T-cell (primary cell): ENCODE measurements around the gene CA5A. TPM values are rescaled to one million over a fixed set of nuclear protein-coding genes. Genes with fewer than 3 reads are reported as not detected.

Source experiments
- ATAC-seq, 4 experiments: fragments of 200-7000 bp in 3 of 4; fragments of 150-1000 bp in 1 of 4; cut with Tn5 transposase; replicated peaks in 1 of 4; 1 replicate in 3 of 4; 2 replicates in 1 of 4; pipeline ENCODE4 v1.10.0; 2021; ENCODE audit warnings: moderate library complexity in 3 of 4, mild to moderate bottlenecking in 2 of 4, moderate number of reproducible peaks in 1 of 4
- CTCF ChIA-PET, 2 donors: fragments of 300-600 bp; sonication (Branson Sonifier 250); formaldehyde crosslinking; loops; one replicate each; lab custom pipeline; 2022; ENCODE audit warnings: antibody characterized with exemption in 2 of 2; lab: Charles Lee
- POLR2A ChIA-PET, 2 donors: fragments of 300-600 bp; sonication (Branson Sonifier 250); formaldehyde crosslinking; loops; one replicate each; lab custom pipeline; 2022; ENCODE audit warnings: antibody characterized with exemption in 2 of 2; lab: Charles Lee
- DNase-seq, 35 experiments: peaks; one replicate each; pipeline versions ENCODE4 v3.0.0 to v3.0.0-alpha.2; 2013 to 2023
- H3K27ac ChIP-seq: one replicate; pipeline ENCODE4 v1.5.1; 2013; ENCODE audit warnings: low read length
- H3K27me3 ChIP-seq, 2 experiments: replicated peaks in 1 of 2; 1 replicate in 1 of 2; 2 replicates in 1 of 2; pipeline versions ENCODE4 v1.6.1 to v1.7.0; 2013; ENCODE audit warnings: low read length in 1 of 2, mixed read lengths in 1 of 2; ENCODE audit not compliant: control insufficient read depth in 2 of 2, insufficient read depth in 2 of 2; ENCODE audit errors: extremely low read depth in 1 of 2
- H3K36me3 ChIP-seq, 2 donors: 1 replicate in 1 of 2; 2 replicates in 1 of 2; pipeline versions ENCODE4 v1.6.1 to v1.7.0; 2013; ENCODE audit warnings: low read length in 1 of 2; ENCODE audit not compliant: control insufficient read depth in 2 of 2, insufficient read depth in 1 of 2; ENCODE audit errors: extremely low read depth in 1 of 2
- H3K4me1 ChIP-seq, 2 experiments: 1 replicate in 1 of 2; 2 replicates in 1 of 2; pipeline versions ENCODE4 v1.6.1 to v1.7.0; 2013; ENCODE audit warnings: low read length in 2 of 2, mixed read lengths in 1 of 2; ENCODE audit not compliant: insufficient read depth in 2 of 2, control insufficient read depth in 1 of 2; ENCODE audit errors: extremely low read depth in 1 of 2
- H3K4me3 ChIP-seq, 2 donors: 1 replicate in 1 of 2; 2 replicates in 1 of 2; pipeline versions ENCODE4 v1.5.1 to v1.7.0; 2013; ENCODE audit warnings: mild to moderate bottlenecking in 2 of 2, low read length in 1 of 2, moderate library complexity in 1 of 2; ENCODE audit not compliant: control insufficient read depth in 1 of 2; ENCODE audit errors: extremely low read depth in 1 of 2
- H3K9me3 ChIP-seq: 2 replicates; pipeline ENCODE4 v1.7.0; 2013
- H3K27ac Mint-ChIP-seq, 2 donors: one replicate each; pipeline ENCODE4 v1.8.0; 2020 to 2021; ENCODE audit warnings: mild to moderate bottlenecking in 2 of 2, mixed read lengths in 2 of 2
- H3K27me3 Mint-ChIP-seq, 2 donors: one replicate each; pipeline ENCODE4 v1.8.0; 2021 to 2022; ENCODE audit warnings: mixed read lengths in 2 of 2
- H3K36me3 Mint-ChIP-seq: one replicate; pipeline ENCODE4 v1.8.0; 2021; ENCODE audit warnings: mixed read lengths
- H3K4me1 Mint-ChIP-seq, 3 donors: one replicate each; pipeline ENCODE4 v1.8.0; 2020 to 2022; ENCODE audit warnings: mixed read lengths in 3 of 3, mild to moderate bottlenecking in 1 of 3
- H3K4me3 Mint-ChIP-seq, 3 donors: one replicate each; pipeline ENCODE4 v1.8.0; 2020 to 2022; ENCODE audit warnings: mild to moderate bottlenecking in 3 of 3, mixed read lengths in 3 of 3, moderate library complexity in 3 of 3
- H3K9me3 Mint-ChIP-seq, 3 donors: one replicate each; pipeline ENCODE4 v1.8.0; 2020 to 2022; ENCODE audit warnings: mixed read lengths in 3 of 3
- WGBS: methylation state at CpG from one replicate; pipeline ENCODE4 v1.1.5; 2013; ENCODE audit warnings: missing lambda C conversion rate; ENCODE audit not compliant: insufficient coverage; 5-methylcytosine and 5-hydroxymethylcytosine counted together
- total RNA-seq, 35 experiments: library from RNA in 6 of 35; stranded (reverse) in 6 of 35; fragments of 120-200 nt in 1 of 35; gene quantifications; one replicate each; pipeline versions ENCODE4 v1.2.1 to v1.2.4 and lab custom pipeline; 2013 to 2026

CA5A gene
- total RNA-seq, 5 donors from 2014 or later (not counting 1 experiment from before 2014, with no cell fraction given), result 0.20 TPM; not detected in 4

GRCh38 chr16:87951552-87952538 is 15.5 kb upstream of the CA5A start:
- peak in 6 of 35 experiments; percentile 17 to 33 (median 28) for DNase-seq
- ChIA-PET CTCF (interaction anchor here in 1 of 2 donors (0.8 to 1.0 kb wide), 3 partner anchors 12 to 187 kb away, joined by 4 to 10 read pairs (median 4); partner anchors contain the start of gene KLHDC4), POLR2A (interaction anchor here in 1 of 2 donors (0.6 kb wide), 1 partner anchor 183 kb away, joined by 4 read pairs; no protein-coding TSS in a partner anchor)
- no peaks in the 10 kb centered on the region for H3K9me3 Mint-ChIP-seq
- H3K27me3 Mint-ChIP-seq, result peaks cover 0 to 3% of the 10 kb centered on the region in 2 donors
- H3K36me3 Mint-ChIP-seq, result peaks cover 17% of the 10 kb centered on the region
- ATAC-seq, result no peak
- H3K27ac Mint-ChIP-seq, result peak overlapping the region; percentile 91
- Histone ChIP-seq H3K27me3 (peaks cover 0 to 9% of the 10 kb centered on the region in 2 experiments), H3K9me3 (no peaks in the 10 kb centered on the region), H3K36me3 (peaks cover 5 to 10% of the 10 kb centered on the region in 2 donors), H3K4me3 (peak overlapping the region; percentile 76 to 87), H3K4me1 (peaks cover 31 to 55% of the 10 kb centered on the region in 2 experiments), H3K27ac (peak overlapping the region; percentile 69)
- H3K4me3 Mint-ChIP-seq, result peak overlapping the region; percentile 93 to 99 (median 95)
- peaks cover 48 to 61% (median 50%) of the 10 kb centered on the region in 3 donors for H3K4me1 Mint-ChIP-seq
- 2% methylated on average over 70 of the region's 82 CpGs for WGBS

- ChIA-PET POLR2A (interaction anchor here in 1 of 2 donors (0.6 kb wide), 1 partner anchor 182 kb away, joined by 4 read pairs; no protein-coding TSS in a partner anchor), CTCF (interaction anchor here in 1 of 2 donors (0.8 to 1.0 kb wide), 3 partner anchors 13 to 186 kb away, joined by 4 to 10 read pairs (median 4); partner anchors contain the start of gene KLHDC4)
- H3K36me3 ChIP-seq, result peaks cover 5 to 10% of the 10 kb centered on the region in 2 donors
- H3K4me3 ChIP-seq, result peak within 1 kb of the TSS; percentile 76 to 87
- no peaks in the 10 kb centered on the region for H3K9me3 ChIP-seq
- peaks cover 0 to 18% of the 10 kb centered on the region in 2 experiments for H3K27me3 ChIP-seq
- no peaks in the 10 kb centered on the region for H3K9me3 Mint-ChIP-seq
- H3K27ac Mint-ChIP-seq, result peak within 1 kb of the TSS; percentile 100
- peak within 1 kb of the TSS; percentile 95 for H3K27ac ChIP-seq
- H3K4me1 Mint-ChIP-seq, result peaks cover 39 to 53% (median 41%) of the 10 kb centered on the region in 3 donors
- peaks cover 15% of the 10 kb centered on the region for H3K36me3 Mint-ChIP-seq
- under 1% methylated on average over 60 of the region's 73 CpGs for WGBS
- ATAC-seq, result peak; percentile 94 to 96 (median 96)
- H3K4me3 Mint-ChIP-seq, result peak within 1 kb of the TSS; percentile 93 to 99 (median 95)
- H3K4me1 ChIP-seq, result peaks cover 28 to 46% of the 10 kb centered on the region in 2 experiments
- peaks cover 2 to 3% of the 10 kb centered on the region in 2 donors for H3K27me3 Mint-ChIP-seq
- peak; percentile 92 to 100 (median 97) for DNase-seq
These were observed 14.6 kb upstream of the CA5A start, which contains the start of gene BANP for GRCh38 chr16:87950765-87951551. BANP (plus strand) TSS chr16:87951434; CDS start chr16:87975116, 23,682 bp downstream.

- ATAC-seq (no peak), DNase-seq (no peak)
- 84% methylated on average over 5 of the region's 16 CpGs for WGBS
- H3K36me3 ChIP-seq, result peaks cover 5 to 10% of the 10 kb centered on the region in 2 donors
- CTCF ChIA-PET, result no interaction called here
- peaks cover 2 to 3% of the 10 kb centered on the region in 2 donors for H3K27me3 Mint-ChIP-seq
- no peak overlapping the region for H3K4me3 ChIP-seq
- peaks cover 13% of the 10 kb centered on the region for H3K36me3 Mint-ChIP-seq
- peak overlapping the region; percentile 9 to 51 (median 43) for H3K4me3 Mint-ChIP-seq
- H3K9me3 ChIP-seq, result no peaks in the 10 kb centered on the region
- POLR2A ChIA-PET, result no interaction called here
- H3K27ac Mint-ChIP-seq, result no peak overlapping the region
- peaks cover 16 to 33% of the 10 kb centered on the region in 2 experiments for H3K4me1 ChIP-seq
- no peak overlapping the region for H3K27ac ChIP-seq
- H3K4me1 Mint-ChIP-seq, result peaks cover 26 to 38% (median 33%) of the 10 kb centered on the region in 3 donors
- H3K9me3 Mint-ChIP-seq, result no peaks in the 10 kb centered on the region
- peaks cover 0 to 26% of the 10 kb centered on the region in 2 experiments for H3K27me3 ChIP-seq
These were observed 12.9 kb upstream of the CA5A start for GRCh38 chr16:87949071-87949744.

GRCh38 chr16:87948735-87949070 is 12.4 kb upstream of the CA5A start:
- peaks cover 14 to 30% of the 10 kb centered on the region in 2 experiments for H3K4me1 ChIP-seq
- Mint-ChIP-seq H3K4me3 (peak overlapping the region in 1 of 3 donors; percentile 9), H3K36me3 (peaks cover 9% of the 10 kb centered on the region), H3K9me3 (no peaks in the 10 kb centered on the region), H3K27ac (no peak overlapping the region), H3K4me1 (peaks cover 21 to 33% (median 28%) of the 10 kb centered on the region in 3 donors), H3K27me3 (peaks cover 2 to 3% of the 10 kb centered on the region in 2 donors)
- ChIA-PET POLR2A (no interaction called here), CTCF (no interaction called here)
- H3K27ac ChIP-seq, result no peak overlapping the region
- peaks cover 0 to 26% of the 10 kb centered on the region in 2 experiments for H3K27me3 ChIP-seq
- H3K9me3 ChIP-seq, result no peaks in the 10 kb centered on the region
- no peak for ATAC-seq
- DNase-seq, result no peak
- WGBS, result 98% methylated on average over 4 of the region's 5 CpGs
- H3K4me3 ChIP-seq, result no peak overlapping the region
- H3K36me3 ChIP-seq, result peaks cover 5 to 10% of the 10 kb centered on the region in 2 donors

- Histone ChIP-seq H3K4me1 (peaks cover 9 to 25% of the 10 kb centered on the region in 2 experiments), H3K9me3 (no peaks in the 10 kb centered on the region), H3K4me3 (no peak overlapping the region), H3K36me3 (peaks cover 4 to 5% of the 10 kb centered on the region in 2 donors), H3K27me3 (peaks cover 0 to 26% of the 10 kb centered on the region in 2 experiments), H3K27ac (no peak overlapping the region)
- Mint-ChIP-seq H3K27me3 (peaks cover 2 to 3% of the 10 kb centered on the region in 2 donors), H3K36me3 (peaks cover 4% of the 10 kb centered on the region), H3K4me3 (peak overlapping the region in 1 of 3 donors; percentile 0), H3K9me3 (no peaks in the 10 kb centered on the region), H3K4me1 (peaks cover 15 to 27% (median 22%) of the 10 kb centered on the region in 3 donors), H3K27ac (no peak overlapping the region)
- WGBS, result 80% methylated on average over 5 of the region's 12 CpGs
- DNase-seq, result no peak
- POLR2A ChIA-PET, result no interaction called here
- ATAC-seq, result no peak
- CTCF ChIA-PET, result no interaction called here
These were observed 11.8 kb upstream of the CA5A start for GRCh38 chr16:87948119-87948545.
